ENCODE measurements around the gene PITHD1. TPM values are rescaled to one million over a fixed set of nuclear protein-coding genes. Genes with fewer than 3 reads are reported as not detected.
"Not testable (repeated sequence)": the region's sequence is repeated elsewhere in the genome, so short reads cannot be mapped to it uniquely, and the experiment has no call there.

PITHD1 gene
- total RNA-seq, 1 donor from 2014 or later = 37.3 TPM

- no peaks in the 10 kb centered on the region for H3K36me3 Mint-ChIP-seq (ENCODE audit: low read depth, unreplicated experiment)
- no peak for TF ChIP-seq CTCF (IDR thresholded peaks at IDR 0.05; ENCODE audit: insufficient read depth, low read depth, low read length)
- TF ChIP-seq EZH2 (IDR thresholded peaks at IDR 0.05; ENCODE audit: insufficient read depth, low read length) = no peak
- peaks cover 6% of the 10 kb centered on the region for H3K4me1 Mint-ChIP-seq (ENCODE audit: low read depth, unreplicated experiment)
- Histone ChIP-seq H4K20me1 (ENCODE audit: insufficient read depth, low read length) (no peaks in the 10 kb centered on the region), H3K27ac (ENCODE audit: low read depth, low read length) (no peak overlapping the region), H3K4me3 (ENCODE audit: insufficient read depth, low read depth, low read length) (no peak overlapping the region), H3K79me2 (ENCODE audit: insufficient read depth, low read length) (peaks cover 16% of the 10 kb centered on the region), H2AFZ (ENCODE audit: low read depth, low read length) (no peak overlapping the region), H3K27me3 (ENCODE audit: insufficient read depth, low read length) (no peaks in the 10 kb centered on the region), H3K9ac (ENCODE audit: low read length) (no peak overlapping the region), H3K9me3 (ENCODE audit: insufficient read depth, low read depth, low read length) (no peaks in the 10 kb centered on the region), H3K4me2 (ENCODE audit: low read length) (no peak overlapping the region), H3K4me1 (ENCODE audit: insufficient read depth, low read length) (peaks cover 9% of the 10 kb centered on the region), H3K36me3 (ENCODE audit: insufficient read depth, low read length) (no peaks in the 10 kb centered on the region)
- H3K27ac Mint-ChIP-seq (ENCODE audit: unreplicated experiment) = no peak overlapping the region
- H3K4me3 Mint-ChIP-seq (ENCODE audit: unreplicated experiment) = no peak overlapping the region
- H3K9me3 Mint-ChIP-seq (ENCODE audit: unreplicated experiment) = no peaks in the 10 kb centered on the region
- FAIRE-seq (no peak), DNase-seq (ENCODE audit: low read depth) (no peak)
- H3K27me3 Mint-ChIP-seq (ENCODE audit: low read depth, unreplicated experiment) = no peaks in the 10 kb centered on the region
Measured at GRCh38 chr1:23827717-23828116, 49.5 kb downstream of the PITHD1 start.

- not testable (repeated sequence) for H3K4me1 Mint-ChIP-seq (ENCODE audit: low read depth, unreplicated experiment); DNase-seq (ENCODE audit: low read depth); H3K79me2 ChIP-seq (ENCODE audit: insufficient read depth, low read length); H3K4me1 ChIP-seq (ENCODE audit: insufficient read depth, low read length); H3K36me3 Mint-ChIP-seq (ENCODE audit: low read depth, unreplicated experiment); H3K9me3 ChIP-seq (ENCODE audit: insufficient read depth, low read depth, low read length); H3K27me3 ChIP-seq (ENCODE audit: insufficient read depth, low read length); H2AFZ ChIP-seq (ENCODE audit: low read depth, low read length); H3K36me3 ChIP-seq (ENCODE audit: insufficient read depth, low read length); H3K9ac ChIP-seq (ENCODE audit: low read length); FAIRE-seq; H3K4me3 ChIP-seq (ENCODE audit: insufficient read depth, low read depth, low read length); H4K20me1 ChIP-seq (ENCODE audit: insufficient read depth, low read length); H3K4me2 ChIP-seq (ENCODE audit: low read length); H3K9me3 Mint-ChIP-seq (ENCODE audit: unreplicated experiment); H3K27ac Mint-ChIP-seq (ENCODE audit: unreplicated experiment); H3K4me3 Mint-ChIP-seq (ENCODE audit: unreplicated experiment); H3K27ac ChIP-seq (ENCODE audit: low read depth, low read length)
- peaks cover 10% of the 10 kb centered on the region for H3K27me3 Mint-ChIP-seq (ENCODE audit: low read depth, unreplicated experiment)
Measured at GRCh38 chr1:23834156-23834555, 55.9 kb downstream of the PITHD1 start.

- peaks cover 4% of the 10 kb centered on the region for H3K4me1 Mint-ChIP-seq (ENCODE audit: low read depth, unreplicated experiment)
- no peaks in the 10 kb centered on the region for H3K36me3 ChIP-seq (ENCODE audit: insufficient read depth, low read length)
- peaks cover 2% of the 10 kb centered on the region for H3K27me3 ChIP-seq (ENCODE audit: insufficient read depth, low read length)
- no peaks in the 10 kb centered on the region for H3K9me3 ChIP-seq (ENCODE audit: insufficient read depth, low read depth, low read length)
- no peak overlapping the region for H3K4me3 Mint-ChIP-seq (ENCODE audit: unreplicated experiment)
- no peak overlapping the region for H3K9ac ChIP-seq (ENCODE audit: low read length)
- H3K27me3 Mint-ChIP-seq (ENCODE audit: low read depth, unreplicated experiment) = peaks cover 10% of the 10 kb centered on the region
- H2AFZ ChIP-seq (ENCODE audit: low read depth, low read length) = no peak overlapping the region
- no peaks in the 10 kb centered on the region for H3K9me3 Mint-ChIP-seq (ENCODE audit: unreplicated experiment)
- no peaks in the 10 kb centered on the region for H3K4me1 ChIP-seq (ENCODE audit: insufficient read depth, low read length)
- H3K4me3 ChIP-seq (ENCODE audit: insufficient read depth, low read depth, low read length) = no peak overlapping the region
- no peaks in the 10 kb centered on the region for H3K79me2 ChIP-seq (ENCODE audit: insufficient read depth, low read length)
- H4K20me1 ChIP-seq (ENCODE audit: insufficient read depth, low read length) = no peaks in the 10 kb centered on the region
- no peak for TF ChIP-seq CTCF (IDR thresholded peaks at IDR 0.05; ENCODE audit: insufficient read depth, low read depth, low read length)
- TF ChIP-seq EZH2 (IDR thresholded peaks at IDR 0.05; ENCODE audit: insufficient read depth, low read length) = no peak
- DNase-seq (ENCODE audit: low read depth) (no peak), FAIRE-seq (no peak)
- H3K36me3 Mint-ChIP-seq (ENCODE audit: low read depth, unreplicated experiment) = no peaks in the 10 kb centered on the region
- no peak overlapping the region for H3K4me2 ChIP-seq (ENCODE audit: low read length)
- no peak overlapping the region for H3K27ac ChIP-seq (ENCODE audit: low read depth, low read length)
- no peak overlapping the region for H3K27ac Mint-ChIP-seq (ENCODE audit: unreplicated experiment)
Measured at GRCh38 chr1:23836037-23836436, 57.8 kb downstream of the PITHD1 start.

Other genes with a start within 250 kb of the PITHD1 start
- gene E2F2, start 247.2 kb upstream of the PITHD1 start, total RNA-seq = 0.11 TPM in 1 of 2 replicates, not detected in the other
- 91.4 and 94.3 TPM in 2 replicates for gene ID3, start 218.9 kb upstream of the PITHD1 start, total RNA-seq
- gene RPL11, start 86.6 kb upstream of the PITHD1 start, total RNA-seq = 737 and 804 TPM in 2 replicates
- 58.1 and 62.2 TPM in 2 replicates for gene ELOA, start 34.9 kb upstream of the PITHD1 start, total RNA-seq
- gene LYPLA2, start 12.7 kb downstream of the PITHD1 start, total RNA-seq = 79.0 and 91.7 TPM in 2 replicates
- 24.1 and 27.0 TPM in 2 replicates for gene GALE, start 22.3 kb downstream of the PITHD1 start, total RNA-seq
- 17.1 and 20.9 TPM in 2 replicates for gene HMGCL, start 47.0 kb downstream of the PITHD1 start, total RNA-seq
- gene FUCA1, start 89.9 kb downstream of the PITHD1 start, total RNA-seq = 9.7 and 10.4 TPM in 2 replicates
- gene CNR2, start 134.9 kb downstream of the PITHD1 start, total RNA-seq = not detected in 2 replicates
- 57.8 and 83.8 TPM in 2 replicates for gene PNRC2, start 181.4 kb downstream of the PITHD1 start, total RNA-seq
- 90.0 and 92.4 TPM in 2 replicates for gene SRSF10, start 201.9 kb downstream of the PITHD1 start, total RNA-seq